SKM-1 (cell line): Measurements from ENCODE around the gene KNL1.
A peak's percentile ranks its signal among the peaks of the same experiment; 100 is the strongest.
"Not testable (repeated sequence)": the region's sequence is repeated elsewhere in the genome, so short reads cannot be mapped to it uniquely, and the experiment has no call there.

Source experiments
- DNase-seq: peaks from one replicate; lab custom pipeline; 2025; ENCODE audit not compliant: unreplicated experiment; lab: John Stamatoyannopoulos, UW

Gene KNL1

GRCh38 chr15:40664909-40665308 lies 70.9 kb downstream of the KNL1 start:
- no peak for DNase-seq

- DNase-seq: not testable (repeated sequence)
Measured at GRCh38 chr15:40676290-40676689, 82.2 kb downstream of the KNL1 start.

GRCh38 chr15:40676906-40677305 lies 82.9 kb downstream of the KNL1 start:
- DNase-seq: not testable (repeated sequence)

- DNase-seq: no peak
Measured at GRCh38 chr15:40680151-40680550, 86.1 kb downstream of the KNL1 start.

GRCh38 chr15:40680959-40681358 lies 86.9 kb downstream of the KNL1 start:
- not testable (repeated sequence) for DNase-seq

- DNase-seq: no peak
Measured at GRCh38 chr15:40684381-40684780, 90.3 kb downstream of the KNL1 start.

- DNase-seq: no peak
Measured at GRCh38 chr15:40685376-40685775, 91.3 kb downstream of the KNL1 start.

- no peak for DNase-seq
Measured at GRCh38 chr15:40688932-40689799, 95.1 kb downstream of the KNL1 start.

- DNase-seq: no peak
Measured at GRCh38 chr15:40691737-40692136, 97.7 kb downstream of the KNL1 start.

- DNase-seq: no peak
Measured at GRCh38 chr15:40693904-40694687, 100.0 kb downstream of the KNL1 start.

GRCh38 chr15:40694688-40695468 lies 100.8 kb downstream of the KNL1 start, which contains the start of gene RAD51:
TSS of gene RAD51 (plus strand) at chr15:40695174. CDS start at chr15:40698759, 3,585 bp downstream.
- DNase-seq: peak; percentile 97

- DNase-seq: no peak
Measured at GRCh38 chr15:40695469-40695890, 101.4 kb downstream of the KNL1 start.

GRCh38 chr15:40696228-40696627 lies 102.2 kb downstream of the KNL1 start:
- DNase-seq: no peak

- DNase-seq: no peak
Measured at GRCh38 chr15:40697916-40698315, 103.9 kb downstream of the KNL1 start.

- no peak for DNase-seq
Measured at GRCh38 chr15:40702077-40702476, 108.0 kb downstream of the KNL1 start.

GRCh38 chr15:40706121-40706520 lies 112.1 kb downstream of the KNL1 start:
- DNase-seq: no peak
